Measurements from ENCODE around the gene VAMP4. TPM values are rescaled to one million over a fixed set of nuclear protein-coding genes. Genes with fewer than 3 reads are reported as not detected.

Gene VAMP4
- total RNA-seq, 1 experiment from 2014 or later, result 4.2 TPM

DNA sequence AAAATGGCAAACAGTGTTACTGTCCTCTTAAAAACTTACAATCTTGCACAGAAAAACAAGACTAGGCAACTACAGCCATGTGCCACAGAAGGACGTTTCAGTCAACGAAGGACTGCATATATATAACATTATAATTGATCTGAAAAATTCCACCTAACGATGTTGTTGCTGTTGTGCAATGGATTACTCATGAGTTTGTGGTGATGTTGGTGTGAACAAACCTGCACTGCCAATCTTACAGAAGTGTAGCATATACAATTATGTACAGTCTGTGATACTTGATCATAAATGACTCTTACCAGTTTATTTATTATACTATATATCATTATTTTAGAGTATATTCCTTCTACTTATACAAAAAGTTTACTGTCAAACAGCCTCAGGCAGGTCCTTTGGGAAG is 6.8 kb upstream of the VAMP4 start:
- H3K4me1 Mint-ChIP-seq, result peaks cover 6 to 13% of the 10 kb centered on the region in 2 experiments
- Histone ChIP-seq H3K14ac (ENCODE audit: insufficient read depth, low read length) (no peak overlapping the region), H3K56ac (ENCODE audit: insufficient read length, low read depth, low read length) (no peak overlapping the region), H3K27me3 (ENCODE audit: insufficient read depth, low read length) (no peaks in the 10 kb centered on the region), H3K4me2 (ENCODE audit: insufficient read depth, insufficient read length, low read length) (no peak overlapping the region), H3K27ac (ENCODE audit: insufficient read length, low read depth, low read length) (no peak overlapping the region), H4K20me1 (ENCODE audit: control insufficient read depth, insufficient read depth, insufficient read length) (no peaks in the 10 kb centered on the region), H2AFZ (ENCODE audit: low read length) (no peak overlapping the region), H3K4me1 (ENCODE audit: insufficient read depth, low read length) (peaks cover under 1% of the 10 kb centered on the region; the same call in 1 of the 2 replicates), H3K18ac (ENCODE audit: insufficient read length, low read depth, low read length) (no peak overlapping the region), H2AK5ac (ENCODE audit: insufficient read length, low read length) (no peak overlapping the region), H3K9me3 (ENCODE audit: control insufficient read depth, low read depth, low read length) (no peaks in the 10 kb centered on the region), H2BK120ac (ENCODE audit: low read depth, low read length, poor library complexity, severe bottlenecking) (no peak overlapping the region), H3K79me2 (ENCODE audit: insufficient read depth, low read length) (no peaks in the 10 kb centered on the region), H2BK5ac (ENCODE audit: insufficient read length, low read length) (no peak overlapping the region), H3K79me1 (ENCODE audit: insufficient read depth, low read depth, low read length, poor library complexity, severe bottlenecking) (no peaks in the 10 kb centered on the region), H2BK15ac (ENCODE audit: low read depth, low read length) (no peak overlapping the region), H4K91ac (ENCODE audit: insufficient read length, low read depth, low read length) (no peak overlapping the region), H3T11ph (ENCODE audit: low read length) (no peak overlapping the region), H2BK20ac (ENCODE audit: low read depth, low read length, poor library complexity, severe bottlenecking) (no peak overlapping the region), H4K8ac (replicated peaks; ENCODE audit: insufficient read length, low read depth, low read length) (no peak overlapping the region), H2BK12ac (ENCODE audit: insufficient read length, low read depth, low read length) (no peak overlapping the region), H3K23me2 (ENCODE audit: insufficient read length, low read depth, low read length, poor library complexity, severe bottlenecking) (no peaks in the 10 kb centered on the region), H3K9ac (ENCODE audit: extremely low read depth, insufficient read length, low read length) (no peak overlapping the region), H4K5ac (ENCODE audit: insufficient read length, low read depth, low read length) (no peak overlapping the region), H3K4ac (ENCODE audit: low read depth, low read length) (no peak overlapping the region), H3K23ac (ENCODE audit: insufficient read length, low read depth, low read length) (no peak overlapping the region)
- TF ChIP-seq, protein P1, sequence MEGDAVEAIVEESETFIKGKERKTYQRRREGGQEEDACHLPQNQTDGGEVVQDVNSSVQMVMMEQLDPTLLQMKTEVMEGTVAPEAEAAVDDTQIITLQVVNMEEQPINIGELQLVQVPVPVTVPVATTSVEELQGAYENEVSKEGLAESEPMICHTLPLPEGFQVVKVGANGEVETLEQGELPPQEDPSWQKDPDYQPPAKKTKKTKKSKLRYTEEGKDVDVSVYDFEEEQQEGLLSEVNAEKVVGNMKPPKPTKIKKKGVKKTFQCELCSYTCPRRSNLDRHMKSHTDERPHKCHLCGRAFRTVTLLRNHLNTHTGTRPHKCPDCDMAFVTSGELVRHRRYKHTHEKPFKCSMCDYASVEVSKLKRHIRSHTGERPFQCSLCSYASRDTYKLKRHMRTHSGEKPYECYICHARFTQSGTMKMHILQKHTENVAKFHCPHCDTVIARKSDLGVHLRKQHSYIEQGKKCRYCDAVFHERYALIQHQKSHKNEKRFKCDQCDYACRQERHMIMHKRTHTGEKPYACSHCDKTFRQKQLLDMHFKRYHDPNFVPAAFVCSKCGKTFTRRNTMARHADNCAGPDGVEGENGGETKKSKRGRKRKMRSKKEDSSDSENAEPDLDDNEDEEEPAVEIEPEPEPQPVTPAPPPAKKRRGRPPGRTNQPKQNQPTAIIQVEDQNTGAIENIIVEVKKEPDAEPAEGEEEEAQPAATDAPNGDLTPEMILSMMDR (conservative IDR thresholded peaks at IDR 0.05), result no peak
- WGBS (ENCODE audit: extremely low coverage, insufficient read length, low lambda C conversion rate), result no CpG with 5 or more reads among the region's 3 CpGs
- no peak overlapping the region for H3K4me3 Mint-ChIP-seq
- H3K9me3 Mint-ChIP-seq, result no peaks in the 10 kb centered on the region
- no peak overlapping the region for H3K27ac Mint-ChIP-seq
- no peak for DNase-seq
- no peaks in the 10 kb centered on the region for H3K36me3 Mint-ChIP-seq (ENCODE audit: insufficient read depth in 1 of 3, low read depth in 3 of 3)
- H3K27me3 Mint-ChIP-seq (ENCODE audit: low read depth), result no peaks in the 10 kb centered on the region
